NCI-H2227 (cell line): ENCODE results near the gene RFC5.
"Not testable (repeated sequence)": the region's sequence is repeated elsewhere in the genome, so short reads cannot be mapped to it uniquely, and the experiment has no call there.

Source experiments
- DNase-seq: peaks from one replicate; lab custom pipeline; 2025; ENCODE audit not compliant: unreplicated experiment; lab: John Stamatoyannopoulos, UW

Gene RFC5

GRCh38 chr12:118070650-118071049 lies 54.1 kb downstream of the RFC5 start:
- no peak for DNase-seq

GRCh38 chr12:118073768-118074167 lies 57.3 kb downstream of the RFC5 start:
- no peak for DNase-seq

- not testable (repeated sequence) for DNase-seq
Measured at GRCh38 chr12:118081521-118081920, 65.0 kb downstream of the RFC5 start.
